NCI-H1048 (cell line): ENCODE data around the gene C16orf90.
A peak's percentile ranks its signal among the peaks of the same experiment; 100 is the strongest.

ENCODE experiments used
- DNase-seq: peaks from one replicate; lab custom pipeline; 2025; lab: John Stamatoyannopoulos, UW

Gene C16orf90

DNA sequence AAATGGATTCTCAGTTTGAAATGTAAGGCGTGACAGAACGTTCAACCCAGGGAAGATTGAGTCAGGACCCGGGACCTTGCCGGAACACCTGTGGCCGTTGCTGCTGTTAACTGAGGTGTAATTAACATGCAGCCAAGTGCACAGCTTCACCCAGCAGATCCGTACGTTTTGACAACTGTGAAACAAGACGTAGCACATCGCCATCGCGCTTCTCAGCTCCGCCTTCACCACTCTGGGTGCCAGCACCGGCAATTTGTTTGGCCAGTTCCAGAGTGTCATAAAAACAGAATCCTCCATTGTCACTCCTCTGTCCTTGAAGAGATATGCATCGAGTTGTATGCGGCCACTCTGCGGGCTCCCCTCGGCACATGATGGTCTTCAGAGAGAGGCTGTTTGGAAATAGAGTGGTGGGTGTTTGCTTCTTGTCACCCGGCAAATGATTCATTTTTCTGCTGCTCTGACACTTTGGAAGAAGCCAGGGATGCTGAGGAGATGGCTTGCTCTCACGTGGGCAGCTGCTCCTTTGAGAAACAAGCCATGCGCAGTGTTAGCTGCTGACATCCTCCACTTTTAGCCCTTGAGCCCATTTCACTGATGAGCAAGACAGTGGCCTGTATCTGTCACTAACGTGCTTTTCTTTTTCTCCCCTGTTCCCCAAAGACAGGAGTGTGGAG lies 29.2 kb downstream of the C16orf90 start:
- no peak for DNase-seq

GRCh38 chr16:3465301-3465700 lies 30.0 kb downstream of the C16orf90 start:
- no peak for DNase-seq

- DNase-seq: no peak
Observed at GRCh38 chr16:3461151-3461550, 34.1 kb downstream of the C16orf90 start.

GRCh38 chr16:3460585-3460984 lies 34.7 kb downstream of the C16orf90 start:
- DNase-seq: no peak

DNA sequence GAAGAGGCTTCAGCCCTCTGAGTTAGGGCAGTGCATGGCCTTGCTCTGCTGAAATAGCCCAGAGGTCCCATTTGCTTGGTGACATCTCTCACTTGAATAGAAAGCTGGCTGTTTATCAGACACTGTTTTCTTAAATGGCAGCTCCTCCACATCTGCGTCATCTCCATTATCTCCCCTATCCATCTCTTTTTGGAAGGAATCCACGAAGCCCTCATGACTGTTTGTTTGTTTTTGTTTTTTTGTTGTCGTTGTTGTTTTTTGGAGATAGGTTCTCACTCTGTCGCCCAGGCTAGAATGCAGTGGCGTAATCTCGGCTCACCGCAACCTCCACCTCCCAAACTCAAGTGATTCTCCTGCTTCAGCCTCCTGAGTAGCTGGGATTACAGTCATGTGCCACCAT lies 35.2 kb downstream of the C16orf90 start:
- no peak for DNase-seq

GRCh38 chr16:3459401-3460090 lies 35.7 kb downstream of the C16orf90 start:
- no peak for DNase-seq

- no peak for DNase-seq
Observed at GRCh38 chr16:3458852-3459361, 36.4 kb downstream of the C16orf90 start.

DNA sequence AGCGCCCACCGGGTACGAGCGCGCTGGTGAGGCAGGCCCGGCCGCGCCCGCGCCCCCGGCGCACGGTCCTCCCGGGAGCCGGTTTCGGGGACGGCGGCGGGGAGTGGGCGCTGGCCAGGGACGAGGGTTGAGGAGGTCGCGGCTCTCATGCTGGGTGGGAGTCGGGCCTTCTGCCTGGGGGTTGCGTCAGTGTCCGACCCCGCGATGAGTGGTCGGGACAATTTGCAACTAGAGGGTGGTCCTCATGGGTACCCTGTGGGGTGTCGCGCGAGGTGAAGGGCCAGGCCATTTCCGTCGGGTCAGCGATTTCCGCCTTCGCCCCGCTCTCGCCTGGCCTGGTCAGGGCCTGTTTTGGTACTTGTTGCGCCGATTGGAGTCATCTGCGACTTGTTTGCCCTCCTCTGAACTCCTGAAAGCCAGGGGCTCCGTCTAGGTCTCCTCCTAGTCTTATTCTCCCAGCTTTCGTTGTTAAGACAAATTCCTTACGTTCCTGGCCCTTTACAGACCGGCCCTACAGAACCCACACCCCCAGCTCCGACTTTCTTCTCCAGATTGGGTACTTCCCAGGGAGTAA lies 36.9 kb downstream of the C16orf90 start:
- no peak for DNase-seq

- peak; percentile 58 for DNase-seq
Observed at GRCh38 chr16:3457434-3458252, 37.6 kb downstream of the C16orf90 start.

DNA sequence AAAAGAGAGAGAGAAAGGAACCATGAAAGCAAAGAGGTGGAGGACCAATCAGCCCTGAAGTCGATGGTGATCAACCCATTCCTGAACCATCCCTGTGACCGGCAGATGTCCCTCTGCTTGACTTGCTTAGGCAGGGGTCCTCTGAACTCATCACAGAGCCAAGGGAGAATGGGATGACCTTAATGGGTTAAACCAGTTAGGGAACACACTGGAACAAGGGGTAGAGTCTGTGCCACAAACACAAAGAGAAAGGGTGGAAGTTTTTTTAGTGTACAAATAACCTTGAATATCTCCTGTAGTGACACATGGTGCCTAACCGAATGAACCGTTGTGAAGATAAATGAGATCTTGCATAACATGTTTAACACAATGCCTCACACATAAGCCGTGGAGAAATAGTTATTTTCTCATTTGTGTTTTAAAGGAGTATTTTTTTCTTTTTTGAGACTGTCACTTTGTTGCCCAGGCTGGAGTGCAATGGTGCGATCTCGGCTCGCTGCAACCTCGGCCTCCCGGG lies 40.6 kb downstream of the C16orf90 start:
- no peak for DNase-seq

- no peak for DNase-seq
Observed at GRCh38 chr16:3454093-3454492, 41.2 kb downstream of the C16orf90 start.

GRCh38 chr16:3444032-3444388 lies 51.3 kb downstream of the C16orf90 start:
- no peak for DNase-seq
